Uterus (tissue), 2 donors: ENCODE data around the gene RHBDD3.

Experiments
- POLR2A ChIP-seq, 2 donors: fragments of 450-650 bp; IDR thresholded peaks; one replicate each; pipeline ENCODE4 v1.6.1; 2016; ENCODE audit warnings: antibody characterized with exemption in 2 of 2, mild to moderate bottlenecking in 1 of 2, moderate library complexity in 1 of 2
- TF ChIP-seq, protein P1 (sequence below), 4 experiments: fragments of 200-600 bp in 2 of 4; fragments of 450-650 bp in 2 of 4; sonication (generic) in 2 of 4; IDR thresholded peaks; one replicate each; pipeline ENCODE4 v1.5.1; 2016 to 2019; ENCODE audit warnings: antibody characterized with exemption in 4 of 4, mild to moderate bottlenecking in 2 of 4, moderate library complexity in 1 of 4

- TF ChIP-seq, protein P1, sequence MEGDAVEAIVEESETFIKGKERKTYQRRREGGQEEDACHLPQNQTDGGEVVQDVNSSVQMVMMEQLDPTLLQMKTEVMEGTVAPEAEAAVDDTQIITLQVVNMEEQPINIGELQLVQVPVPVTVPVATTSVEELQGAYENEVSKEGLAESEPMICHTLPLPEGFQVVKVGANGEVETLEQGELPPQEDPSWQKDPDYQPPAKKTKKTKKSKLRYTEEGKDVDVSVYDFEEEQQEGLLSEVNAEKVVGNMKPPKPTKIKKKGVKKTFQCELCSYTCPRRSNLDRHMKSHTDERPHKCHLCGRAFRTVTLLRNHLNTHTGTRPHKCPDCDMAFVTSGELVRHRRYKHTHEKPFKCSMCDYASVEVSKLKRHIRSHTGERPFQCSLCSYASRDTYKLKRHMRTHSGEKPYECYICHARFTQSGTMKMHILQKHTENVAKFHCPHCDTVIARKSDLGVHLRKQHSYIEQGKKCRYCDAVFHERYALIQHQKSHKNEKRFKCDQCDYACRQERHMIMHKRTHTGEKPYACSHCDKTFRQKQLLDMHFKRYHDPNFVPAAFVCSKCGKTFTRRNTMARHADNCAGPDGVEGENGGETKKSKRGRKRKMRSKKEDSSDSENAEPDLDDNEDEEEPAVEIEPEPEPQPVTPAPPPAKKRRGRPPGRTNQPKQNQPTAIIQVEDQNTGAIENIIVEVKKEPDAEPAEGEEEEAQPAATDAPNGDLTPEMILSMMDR (IDR thresholded peaks at IDR 0.05): peak; percentile 93 to 97 (median 96)
- no peak for TF ChIP-seq POLR2A (IDR thresholded peaks at IDR 0.05)
These were observed 22.0 kb downstream of the RHBDD3 start for GRCh38 chr22:29245626-29246385.
